ENCODE measurements around the gene RXRA. TPM values are rescaled to one million over a fixed set of nuclear protein-coding genes. Genes with fewer than 3 reads are reported as not detected.

Gene RXRA
- total and polyA plus RNA-seq, 2 donors (not counting 1 experiment from before 2014, with no cell fraction given), result 2.6 to 6.8 TPM

DNA sequence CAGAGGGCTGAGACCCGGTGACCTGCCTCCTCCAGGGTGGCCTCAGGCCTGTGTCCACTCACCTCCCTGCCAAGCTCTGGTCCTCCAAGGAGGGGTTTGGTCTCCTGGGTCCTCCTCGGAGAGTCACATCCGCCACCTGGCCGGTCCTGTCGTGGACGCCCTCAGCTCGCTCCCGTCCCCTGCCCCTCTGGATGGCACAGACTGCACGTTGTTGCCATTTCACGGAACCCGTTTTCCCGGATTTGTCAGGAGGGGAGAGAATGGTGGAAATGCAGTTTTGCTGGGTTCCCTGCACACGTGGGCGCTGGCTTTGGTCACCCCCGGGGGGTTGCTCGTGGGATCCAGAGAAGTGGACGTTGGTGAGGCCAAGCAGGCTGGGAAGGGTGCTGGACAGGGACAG lies 62.7 kb downstream of the RXRA start:
- Histone ChIP-seq H4K20me1 (ENCODE audit: control insufficient read depth, insufficient read depth, low read length, poor library complexity, severe bottlenecking) (no peaks in the 10 kb centered on the region), H3K4me2 (replicated peaks; ENCODE audit: low read depth, low read length, poor library complexity, severe bottlenecking) (no peak overlapping the region), H3K9me3 (ENCODE audit: control extremely low read depth in 1 of 3, control insufficient read depth in 2 of 3, insufficient read depth in 1 of 3, low read length in 2 of 3) (peaks cover 0 to under 1% (median 0%) of the 10 kb centered on the region in 3 donors), H3K4me1 (ENCODE audit: control insufficient read depth in 2 of 2, insufficient read depth in 2 of 2, low read length in 2 of 2) (peaks cover 45 to 53% of the 10 kb centered on the region in 2 donors), H3K4me3 (ENCODE audit: control extremely low read depth in 1 of 5, extremely low read depth in 1 of 5, insufficient read depth in 1 of 5, low read depth in 2 of 5, low read length in 4 of 5) (no peak overlapping the region), H3K27me3 (replicated peaks in 1 of 4; ENCODE audit: control extremely low read depth in 1 of 4, control insufficient read depth in 3 of 4, insufficient read depth in 4 of 4, low read length in 3 of 4) (no peaks in the 10 kb centered on the region), H3K79me2 (ENCODE audit: control insufficient read depth, insufficient read depth, low read length) (peaks cover 10% of the 10 kb centered on the region), H3K9ac (ENCODE audit: low read length) (no peak overlapping the region), H3K36me3 (replicated peaks in 1 of 2; ENCODE audit: control extremely low read depth in 1 of 2, control insufficient read depth in 1 of 2, extremely low read depth in 1 of 2, insufficient read depth in 2 of 2, low read length in 1 of 2) (no peaks in the 10 kb centered on the region), H2AFZ (ENCODE audit: insufficient read depth, low read depth, low read length, poor library complexity, severe bottlenecking) (no peak overlapping the region), H3K27ac (ENCODE audit: low read length in 2 of 2) (no peak overlapping the region)
- intact Hi-C loops (cut with micrococcal nuclease), result no loop called here
- CTCF ChIA-PET, result no interaction called here
- Mint-ChIP-seq H3K27ac (no peak overlapping the region), H3K9me3 (ENCODE audit: insufficient read depth) (peaks cover 2% of the 10 kb centered on the region), H3K4me3 (no peak overlapping the region), H3K4me1 (peaks cover 40% of the 10 kb centered on the region), H3K27me3 (no peaks in the 10 kb centered on the region)
- no peak for TF ChIP-seq EZH2 (IDR thresholded peaks at IDR 0.05; ENCODE audit: borderline replicate concordance, insufficient read depth, low read depth, low read length, poor library complexity, severe bottlenecking)
- TF ChIP-seq, protein P1, sequence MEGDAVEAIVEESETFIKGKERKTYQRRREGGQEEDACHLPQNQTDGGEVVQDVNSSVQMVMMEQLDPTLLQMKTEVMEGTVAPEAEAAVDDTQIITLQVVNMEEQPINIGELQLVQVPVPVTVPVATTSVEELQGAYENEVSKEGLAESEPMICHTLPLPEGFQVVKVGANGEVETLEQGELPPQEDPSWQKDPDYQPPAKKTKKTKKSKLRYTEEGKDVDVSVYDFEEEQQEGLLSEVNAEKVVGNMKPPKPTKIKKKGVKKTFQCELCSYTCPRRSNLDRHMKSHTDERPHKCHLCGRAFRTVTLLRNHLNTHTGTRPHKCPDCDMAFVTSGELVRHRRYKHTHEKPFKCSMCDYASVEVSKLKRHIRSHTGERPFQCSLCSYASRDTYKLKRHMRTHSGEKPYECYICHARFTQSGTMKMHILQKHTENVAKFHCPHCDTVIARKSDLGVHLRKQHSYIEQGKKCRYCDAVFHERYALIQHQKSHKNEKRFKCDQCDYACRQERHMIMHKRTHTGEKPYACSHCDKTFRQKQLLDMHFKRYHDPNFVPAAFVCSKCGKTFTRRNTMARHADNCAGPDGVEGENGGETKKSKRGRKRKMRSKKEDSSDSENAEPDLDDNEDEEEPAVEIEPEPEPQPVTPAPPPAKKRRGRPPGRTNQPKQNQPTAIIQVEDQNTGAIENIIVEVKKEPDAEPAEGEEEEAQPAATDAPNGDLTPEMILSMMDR (IDR thresholded peaks at IDR 0.05), result no peak
- POLR2A ChIA-PET, result no interaction called here
- 95% methylated on average over 17 of the region's 17 CpGs for WGBS (ENCODE audit: insufficient coverage)
- DNase-seq, result no peak
- no peak for ATAC-seq (ENCODE audit: low read depth)

DNA sequence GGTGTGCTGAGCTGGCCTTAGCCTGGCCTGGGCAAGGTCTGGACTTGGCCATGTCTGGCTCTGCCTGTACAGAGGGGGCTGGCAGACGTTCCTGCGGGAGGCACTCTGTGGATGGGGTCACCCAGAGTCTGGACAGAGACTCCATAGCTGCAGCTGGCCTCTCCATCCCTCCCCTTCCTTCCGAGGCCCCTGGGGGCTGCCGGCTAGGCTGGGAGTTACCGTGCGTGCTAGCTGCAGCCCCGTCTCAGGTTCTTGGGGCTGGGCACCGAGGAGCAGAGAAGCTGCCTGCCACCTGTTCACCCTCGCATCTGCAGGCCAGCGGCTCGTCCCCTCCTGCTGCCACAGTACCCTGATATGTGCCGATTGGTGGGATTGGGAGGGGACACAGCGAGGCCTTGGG lies 63.4 kb downstream of the RXRA start:
- H3K27ac ChIP-seq (ENCODE audit: low read length in 2 of 2), result no peak overlapping the region
- peaks cover 10% of the 10 kb centered on the region for H3K79me2 ChIP-seq (ENCODE audit: control insufficient read depth, insufficient read depth, low read length)
- peak overlapping the region; percentile 74 for H3K4me2 ChIP-seq (replicated peaks; ENCODE audit: low read depth, low read length, poor library complexity, severe bottlenecking)
- H3K4me1 ChIP-seq (ENCODE audit: control insufficient read depth in 2 of 2, insufficient read depth in 2 of 2, low read length in 2 of 2), result peaks cover 46 to 54% of the 10 kb centered on the region in 2 donors
- POLR2A ChIA-PET, result no interaction called here
- Mint-ChIP-seq H3K4me1 (peaks cover 43% of the 10 kb centered on the region), H3K9me3 (ENCODE audit: insufficient read depth) (peaks cover 3% of the 10 kb centered on the region), H3K4me3 (no peak overlapping the region), H3K27ac (no peak overlapping the region), H3K27me3 (no peaks in the 10 kb centered on the region)
- intact Hi-C loops (cut with micrococcal nuclease), result loop anchor here (5.0 kb wide), 2 partner anchors 62 to 122 kb away; partner anchors contain the start of gene RXRA
- ATAC-seq (ENCODE audit: low read depth), result no peak
- CTCF ChIA-PET, result no interaction called here
- no peaks in the 10 kb centered on the region for H3K36me3 ChIP-seq (replicated peaks in 1 of 2; ENCODE audit: control extremely low read depth in 1 of 2, control insufficient read depth in 1 of 2, extremely low read depth in 1 of 2, insufficient read depth in 2 of 2, low read length in 1 of 2)
- no peaks in the 10 kb centered on the region for H3K27me3 ChIP-seq (replicated peaks in 1 of 4; ENCODE audit: control extremely low read depth in 1 of 4, control insufficient read depth in 3 of 4, insufficient read depth in 4 of 4, low read length in 3 of 4)
- H3K9ac ChIP-seq (ENCODE audit: low read length), result no peak overlapping the region
- no peak overlapping the region for H2AFZ ChIP-seq (ENCODE audit: insufficient read depth, low read depth, low read length, poor library complexity, severe bottlenecking)
- H3K9me3 ChIP-seq (ENCODE audit: control extremely low read depth in 1 of 3, control insufficient read depth in 2 of 3, insufficient read depth in 1 of 3, low read length in 2 of 3), result peaks cover 0 to 7% (median 0%) of the 10 kb centered on the region in 3 donors
- H3K4me3 ChIP-seq (ENCODE audit: control extremely low read depth in 1 of 5, extremely low read depth in 1 of 5, insufficient read depth in 1 of 5, low read depth in 2 of 5, low read length in 4 of 5), result no peak overlapping the region
- TF ChIP-seq EZH2 (IDR thresholded peaks at IDR 0.05; ENCODE audit: borderline replicate concordance, insufficient read depth, low read depth, low read length, poor library complexity, severe bottlenecking), result no peak
- TF ChIP-seq, protein P1 (IDR thresholded peaks at IDR 0.05), result no peak
- no peak for DNase-seq
- H4K20me1 ChIP-seq (ENCODE audit: control insufficient read depth, insufficient read depth, low read length, poor library complexity, severe bottlenecking), result no peaks in the 10 kb centered on the region
- 96% methylated on average over 13 of the region's 13 CpGs for WGBS (ENCODE audit: insufficient coverage)
